HepG2 (cell line): ENCODE measurements around the gene FAM53B. TPM values are rescaled to one million over a fixed set of nuclear protein-coding genes. Genes with fewer than 3 reads are reported as not detected.

ENCODE experiments used
- ATAC-seq: fragments of 200-7000 bp; cut with Tn5 transposase; 3 replicates; pipeline ENCODE4 v1.9.1; 2020; ENCODE audit warnings: mild to moderate bottlenecking, moderate library complexity
- BruUV-seq: library from RNA; stranded (reverse); fragments of 400-500 nt; replicated peaks from 2 replicates; lab custom pipeline; 2021; lab: Mats Ljungman, UMichigan
- CTCF ChIA-PET: fragments of 300-600 bp; formaldehyde crosslinking; extraction: SDS; loops from one replicate; lab custom pipeline; 2021; ENCODE audit warnings: low total read pairs, inconsistent platforms, low intra/inter-chr PET ratio; lab: Yijun Ruan, JAX
- POLR2A ChIA-PET: fragments of 350-600 bp; sonication (Branson Sonifier 250); formaldehyde crosslinking; loops from one replicate; lab custom pipeline; 2020; ENCODE audit warnings: antibody characterized with exemption, inconsistent platforms; lab: Yijun Ruan, JAX
- DNase-seq: peaks from one replicate; pipeline ENCODE4 v3.0.0-alpha.2; 2015; ENCODE audit warnings: low spot score
- FAIRE-seq: peaks from 3 replicates; lab custom pipeline; 2011; peaks lifted over from hg19 to GRCh38; lab: Jason Lieb, UNC
- H2AFZ ChIP-seq: one replicate; pipeline ENCODE4 v1.6.1; 2011; ENCODE audit warnings: low read length, inconsistent platforms
- H3K27ac ChIP-seq: fragments of 300-600 bp; 3 replicates; pipeline ENCODE4 v1.8.0; 2011; ENCODE audit warnings: mixed run types, mild to moderate bottlenecking, mixed read lengths, low read length, inconsistent platforms; ENCODE audit not compliant: insufficient read depth; ENCODE audit errors: extremely low read length
- H3K27me3 ChIP-seq, 2 experiments: fragments of 200-600 bp in 1 of 2; 2 replicates in 1 of 2; 3 replicates in 1 of 2; pipeline versions ENCODE4 v1.6.0 to v1.8.0; 2011; ENCODE audit warnings: low read length in 2 of 2, mild to moderate bottlenecking in 2 of 2, moderate library complexity in 2 of 2, inconsistent platforms in 1 of 2; ENCODE audit not compliant: insufficient read depth in 2 of 2, control insufficient read depth in 1 of 2
- H3K36me3 ChIP-seq, 2 experiments: fragments of 200-600 bp in 1 of 2; replicated peaks in 1 of 2; 2 replicates in 1 of 2; 3 replicates in 1 of 2; pipeline versions ENCODE4 v1.5.1 to v1.8.0; 2011; ENCODE audit warnings: low read length in 2 of 2, inconsistent platforms in 1 of 2; ENCODE audit not compliant: insufficient read depth in 2 of 2, control insufficient read depth in 1 of 2
- H3K4me1 ChIP-seq: 2 replicates; pipeline ENCODE4 v1.5.1; 2012; ENCODE audit warnings: low read length, inconsistent platforms; ENCODE audit not compliant: insufficient read depth
- H3K4me2 ChIP-seq: 2 replicates; pipeline ENCODE4 v1.6.0; 2011; ENCODE audit warnings: low read depth, low read length, inconsistent platforms
- H3K4me3 ChIP-seq, 3 experiments: fragments of 200-600 bp in 1 of 3; sonication (generic), shearing (Covaris generic) in 1 of 3; replicated peaks in 1 of 3; 2 replicates each; pipeline ENCODE4 v1.5.1; 2011 to 2016; ENCODE audit warnings: low read length in 3 of 3, inconsistent platforms in 2 of 3, low read depth in 2 of 3, mild to moderate bottlenecking in 2 of 3, control low read depth in 1 of 3, mixed read lengths in 1 of 3; ENCODE audit not compliant: insufficient read depth in 1 of 3
- H3K79me2 ChIP-seq: one replicate; pipeline ENCODE4 v1.6.1; 2011; ENCODE audit warnings: low read length, inconsistent platforms; ENCODE audit not compliant: insufficient read depth
- H3K9ac ChIP-seq: 2 replicates; pipeline ENCODE4 v1.6.0; 2011; ENCODE audit warnings: mild to moderate bottlenecking, low read depth, low read length, inconsistent platforms; ENCODE audit not compliant: insufficient read depth
- H3K9me3 ChIP-seq: 2 replicates; pipeline ENCODE4 v1.5.1; 2012; ENCODE audit warnings: mild to moderate bottlenecking, low read length
- H4K20me1 ChIP-seq: 2 replicates; pipeline ENCODE4 v1.6.0; 2011; ENCODE audit warnings: inconsistent platforms, mild to moderate bottlenecking, low read length, moderate library complexity; ENCODE audit not compliant: insufficient read depth
- AGO1 ChIP-seq: fragments of 200-400 bp; formaldehyde crosslinking; IDR thresholded peaks from 2 replicates; pipeline ENCODE4 v1.6.1; 2017; ENCODE audit warnings: mild to moderate bottlenecking, low read depth, low read length, moderate library complexity; ENCODE audit not compliant: poor library complexity, severe bottlenecking
- AHR ChIP-seq: IDR thresholded peaks from 2 replicates; pipeline ENCODE4 v1.6.1; 2018; ENCODE audit warnings: missing genetic modification reagents, missing compliant biosample characterization
- ASH2L ChIP-seq: fragments of 300-600, 200-600 bp; sonication (generic); IDR thresholded peaks from 2 replicates; pipeline ENCODE4 v1.7.0; 2017; ENCODE audit warnings: low read depth, mild to moderate bottlenecking, moderate library complexity, mixed read lengths, low read length; ENCODE audit not compliant: insufficient read length
- CTCF ChIP-seq: sonication (generic); formaldehyde crosslinking; IDR thresholded peaks from 2 replicates; pipeline ENCODE4 v1.5.0; 2020; ENCODE audit warnings: mild to moderate bottlenecking, missing genetic modification reagents, moderate library complexity
- IKZF5 ChIP-seq: IDR thresholded peaks from 2 replicates; pipeline ENCODE4 v1.6.1; 2018; ENCODE audit warnings: missing genetic modification reagents, mild to moderate bottlenecking, missing compliant biosample characterization
- NONO ChIP-seq, 2 experiments: fragments of 450-650 bp in 1 of 2; sonication (generic) in 1 of 2; formaldehyde crosslinking in 1 of 2; IDR thresholded peaks in 1 of 2; conservative IDR thresholded peaks in 1 of 2; 2 replicates each; pipeline versions ENCODE4 v1.6.1 to v1.8.0; 2017 to 2022; ENCODE audit warnings: mild to moderate bottlenecking in 1 of 2, missing genetic modification reagents in 1 of 2, moderate library complexity in 1 of 2
- POLR2G ChIP-seq: fragments of 200-400 bp; formaldehyde crosslinking; IDR thresholded peaks from 2 replicates; pipeline ENCODE4 v1.6.1; 2018; ENCODE audit warnings: mild to moderate bottlenecking, low read depth, low read length, moderate library complexity
- RAD21 ChIP-seq: fragments of 450-650 bp; formaldehyde crosslinking; IDR thresholded peaks from 2 replicates; pipeline ENCODE4 v1.5.0; 2020; ENCODE audit warnings: mild to moderate bottlenecking
- RFX3 ChIP-seq: IDR thresholded peaks from 2 replicates; pipeline ENCODE4 v1.6.1; 2016; ENCODE audit warnings: missing biosample characterization, missing genetic modification reagents
- SMC3 ChIP-seq: IDR thresholded peaks from 2 replicates; pipeline ENCODE4 v1.6.1; 2011; ENCODE audit warnings: low read length, improper control_type of control experiment
- STAG1 ChIP-seq: sonication (generic); formaldehyde crosslinking; IDR thresholded peaks from 2 replicates; pipeline ENCODE4 v1.4.0; 2020; ENCODE audit warnings: missing genetic modification reagents
- ZNF441 ChIP-seq: sonication (generic); formaldehyde crosslinking; IDR thresholded peaks from 2 replicates; pipeline ENCODE4 v1.7.0; 2021; ENCODE audit warnings: missing genetic modification reagents, borderline replicate concordance
- ZNF510 ChIP-seq: sonication (generic); formaldehyde crosslinking; IDR thresholded peaks from 2 replicates; pipeline ENCODE4 v1.4.0; 2020; ENCODE audit warnings: low read depth, mild to moderate bottlenecking, missing genetic modification reagents
- ZNF790 ChIP-seq: sonication (generic); formaldehyde crosslinking; IDR thresholded peaks from 2 replicates; pipeline ENCODE4 v1.8.0; 2022; ENCODE audit warnings: missing genetic modification reagents, mild to moderate bottlenecking, borderline replicate concordance
- WGBS: methylation state at CpG from one replicate; pipeline ENCODE4 v1.1.6; 2017; ENCODE audit warnings: low lambda C conversion rate; 5-methylcytosine and 5-hydroxymethylcytosine counted together
- in situ Hi-C: cut with HindIII; loops from 2 replicates; pipeline ENCODE4 v1.10.0; 2017; ENCODE audit warnings: low pct_unique_long_range_greater_than_20kb; ENCODE audit not compliant: extremely low pct_ligation_motif_present
- intact Hi-C: fragments of 100-400 bp; cut with micrococcal nuclease; formaldehyde crosslinking; loops from one replicate; pipeline ENCODE4 v1.10.0; 2022; ENCODE audit not compliant: unreplicated experiment
- polyA plus RNA-seq, 8 experiments: library from polyadenylated mRNA; depleted of rRNA in 3 of 8; stranded (reverse) in 7 of 8; unstranded in 1 of 8; fragments of >200 nt; fragmentation: Illumina TruSeq in 4 of 8; extraction: Trizol in 4 of 8; gene quantifications; 2 replicates each; pipeline versions ENCODE4 v1.2.1 to v1.2.3, GENCODE V29; 2011 to 2016; ENCODE audit warnings: low read depth in 4 of 8, missing spikeins in 1 of 8, mixed read lengths in 1 of 8; ENCODE audit not compliant: insufficient read depth in 1 of 8
- total RNA-seq, 5 experiments: library from RNA; depleted of rRNA; stranded (reverse); fragments of >200 nt; fragmentation: Illumina TruSeq; extraction: Trizol; gene quantifications; 2 replicates each; pipeline ENCODE4 v1.2.3, GENCODE V29; 2016; ENCODE audit warnings: low read depth in 1 of 5

Gene FAM53B
- total and polyA plus RNA-seq, 2 of the 13 experiments (the other 11 are each of a cell fraction or from before 2014, with no cell fraction given): 6.4 to 19.3 TPM

GRCh38 chr10:124609698-124610097 is 134.5 kb downstream of the FAM53B start:
- WGBS: 44% methylated on average over 11 of the region's 11 CpGs
- H3K4me3 ChIP-seq: no peak overlapping the region
- intact Hi-C loops: loop anchor here (2.0 to 5.0 kb wide), 3 partner anchors 21 to 133 kb away; partner anchors contain the start of gene FAM53B
- no peak for ATAC-seq
- no peaks in the 10 kb centered on the region for H3K9me3 ChIP-seq
- peak; percentile 42 for DNase-seq
- no peaks in the 10 kb centered on the region for H3K27me3 ChIP-seq
- peaks cover 37% of the 10 kb centered on the region for H3K4me1 ChIP-seq
- H3K27ac ChIP-seq: no peak overlapping the region
- H3K4me2 ChIP-seq: peak overlapping the region; percentile 27; the same call in 1 of the 2 replicates
- no peaks in the 10 kb centered on the region for H4K20me1 ChIP-seq
- TF ChIP-seq AGO1 (no peak), ZNF510 (CRISPR knock-in tag) (no peak), STAG1 (CRISPR knock-in tag) (peak; percentile 43), SMC3 (peak; percentile 33; the same call in 1 of the 2 replicates), ZNF790 (CRISPR knock-in tag) (no peak), ZNF441 (no peak), AHR (CRISPR knock-in tag) (no peak), RFX3 (CRISPR knock-in tag) (no peak), IKZF5 (CRISPR knock-in tag) (no peak), NONO (IDR thresholded peaks at IDR 0.05) (no peak), NONO (CRISPR knock-in tag; conservative IDR thresholded peaks at IDR 0.05) (0 out of 2 replicates have a peak, but pooled peaks have one; percentile 29), RAD21 (CRISPR knock-in tag) (0 out of 2 replicates have a peak, but pooled peaks have one; percentile 24), ASH2L (no peak), CTCF (CRISPR knock-in tag) (peak; percentile 33), POLR2G (no peak)
- in situ Hi-C loops: no loop called here
- H3K79me2 ChIP-seq: no peaks in the 10 kb centered on the region
- no peak overlapping the region for H3K9ac ChIP-seq
- FAIRE-seq: peak; percentile 54
- no peak overlapping the region for H2AFZ ChIP-seq
- ChIA-PET CTCF (interaction anchor here (1.3 kb wide), 1 partner anchor 69 kb away, joined by 6 read pairs; no protein-coding TSS in a partner anchor), POLR2A (no interaction called here)
- no peaks in the 10 kb centered on the region for H3K36me3 ChIP-seq
- no TSS peak for BruUV-seq
